Loucy (cell line): Measurements from ENCODE around the gene TNS2.

Experiments
- CTCF ChIP-seq: fragments of 200-600 bp; sonication (generic); conservative IDR thresholded peaks from 2 replicates; pipeline ENCODE4 v1.5.1; 2014; ENCODE audit warnings: mild to moderate bottlenecking, antibody characterized with exemption, low read length
- EZH2phosphoT487 ChIP-seq: fragments of 200-600 bp; IDR thresholded peaks from 2 replicates; pipeline ENCODE4 v1.6.1; 2018; ENCODE audit warnings: antibody characterized with exemption, mild to moderate bottlenecking, moderate library complexity, borderline replicate concordance

GRCh38 chr12:53113136-53113705 lies 63.4 kb downstream of the TNS2 start:
- no peak for TF ChIP-seq CTCF
- TF ChIP-seq EZH2phosphoT487: no peak
